ENCODE results near the gene RPRD1B.

GRCh38 chr20:37991157-37991866 is 42.2 kb upstream of the RPRD1B start:
- TF ChIP-seq EP300 (IDR thresholded peaks at IDR 0.05): no peak
- no peak for TF ChIP-seq CTCF (IDR thresholded peaks at IDR 0.05)

Data from sigmoid colon (tissue), 4 donors.